Prostate gland (tissue), 2 donors: Measurements from ENCODE around the gene IFIH1. TPM values are rescaled to one million over a fixed set of nuclear protein-coding genes. Genes with fewer than 3 reads are reported as not detected.

ENCODE experiments used
- DNase-seq: peaks from one replicate; pipeline ENCODE4 v3.0.0-alpha.2; 2019; ENCODE audit warnings: low spot score
- H3K27ac ChIP-seq, 2 donors: fragments of 200-600 bp; sonication (generic); 2 replicates each; pipeline ENCODE4 v1.5.1; 2017 to 2019
- H3K27me3 ChIP-seq: fragments of 200-600 bp; sonication (generic); replicated peaks from 2 replicates; pipeline ENCODE4 v1.5.1; 2019; ENCODE audit not compliant: insufficient read depth
- H3K36me3 ChIP-seq, 2 donors: fragments of 200-600 bp; sonication (generic); 1 replicate in 1 of 2; 2 replicates in 1 of 2; pipeline versions ENCODE4 v1.5.1 to v1.8.1; 2017 to 2019
- H3K4me1 ChIP-seq: fragments of 200-600 bp; sonication (generic); replicated peaks from 2 replicates; pipeline ENCODE4 v1.5.1; 2019
- H3K4me3 ChIP-seq, 2 donors: fragments of 200-600 bp; sonication (generic); 2 replicates each; pipeline ENCODE4 v1.5.1; 2017 to 2019
- H3K9me3 ChIP-seq: fragments of 200-600 bp; sonication (generic); 2 replicates; pipeline ENCODE4 v1.5.1; 2017
- POLR2A ChIP-seq: fragments of 450-650 bp; IDR thresholded peaks from one replicate; pipeline ENCODE4 v1.6.1; 2016; ENCODE audit warnings: antibody characterized with exemption, mild to moderate bottlenecking
- POLR2AphosphoS5 ChIP-seq: sonication (generic); formaldehyde crosslinking; IDR thresholded peaks from one replicate; pipeline ENCODE4 v1.6.1; 2017; ENCODE audit warnings: antibody characterized with exemption
- WGBS: methylation state at CpG from one replicate; pipeline ENCODE4 v1.1.5; 2018; 5-methylcytosine and 5-hydroxymethylcytosine counted together
- intact Hi-C: fragments of 100-400 bp; cut with DNase I; formaldehyde crosslinking; loops from one replicate; pipeline ENCODE4 v1.14.2; 2022
- total RNA-seq, 2 donors: library from RNA; depleted of rRNA; stranded (reverse); fragments of >200 nt; gene quantifications; one replicate each; pipeline ENCODE4 v1.1.0, GENCODE V29; 2016
- TF ChIP-seq, protein P1 (sequence below), 4 experiments: fragments of 200-600 bp in 2 of 4; fragments of 450-650 bp in 2 of 4; sonication (generic) in 2 of 4; IDR thresholded peaks; 1 replicate in 3 of 4; 2 replicates in 1 of 4; pipeline ENCODE4 v1.5.1; 2016 to 2019; ENCODE audit warnings: antibody characterized with exemption in 4 of 4, mild to moderate bottlenecking in 2 of 4, moderate library complexity in 2 of 4

The IFIH1 gene
- total RNA-seq, 2 donors from 2014 or later: 13.1 to 14.7 TPM

DNA sequence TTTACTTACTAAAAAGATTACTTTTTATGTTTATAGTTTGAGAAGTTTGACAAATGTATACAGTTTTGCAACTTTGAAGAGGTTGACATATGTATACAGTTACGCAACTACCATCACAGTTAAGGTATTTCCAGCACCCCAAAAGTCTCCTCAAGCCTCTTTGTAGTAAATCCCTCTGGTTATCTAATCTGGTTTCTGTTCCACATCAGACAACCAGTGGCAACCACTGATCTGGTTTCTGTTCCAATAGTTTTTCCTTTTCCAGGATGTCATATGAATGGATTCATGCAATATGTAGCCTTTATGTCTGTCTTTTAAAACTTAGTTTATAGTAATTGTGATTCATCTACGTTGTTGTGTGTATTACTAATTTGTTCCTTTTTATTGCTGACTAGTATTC is 23.5 kb downstream of the IFIH1 start:
- Histone ChIP-seq H3K27me3 (no peaks in the 10 kb centered on the region), H3K4me1 (no peaks in the 10 kb centered on the region), H3K9me3 (no peaks in the 10 kb centered on the region), H3K4me3 (no peak overlapping the region), H3K27ac (no peak overlapping the region), H3K36me3 (no peaks in the 10 kb centered on the region)
- TF ChIP-seq, protein P1, sequence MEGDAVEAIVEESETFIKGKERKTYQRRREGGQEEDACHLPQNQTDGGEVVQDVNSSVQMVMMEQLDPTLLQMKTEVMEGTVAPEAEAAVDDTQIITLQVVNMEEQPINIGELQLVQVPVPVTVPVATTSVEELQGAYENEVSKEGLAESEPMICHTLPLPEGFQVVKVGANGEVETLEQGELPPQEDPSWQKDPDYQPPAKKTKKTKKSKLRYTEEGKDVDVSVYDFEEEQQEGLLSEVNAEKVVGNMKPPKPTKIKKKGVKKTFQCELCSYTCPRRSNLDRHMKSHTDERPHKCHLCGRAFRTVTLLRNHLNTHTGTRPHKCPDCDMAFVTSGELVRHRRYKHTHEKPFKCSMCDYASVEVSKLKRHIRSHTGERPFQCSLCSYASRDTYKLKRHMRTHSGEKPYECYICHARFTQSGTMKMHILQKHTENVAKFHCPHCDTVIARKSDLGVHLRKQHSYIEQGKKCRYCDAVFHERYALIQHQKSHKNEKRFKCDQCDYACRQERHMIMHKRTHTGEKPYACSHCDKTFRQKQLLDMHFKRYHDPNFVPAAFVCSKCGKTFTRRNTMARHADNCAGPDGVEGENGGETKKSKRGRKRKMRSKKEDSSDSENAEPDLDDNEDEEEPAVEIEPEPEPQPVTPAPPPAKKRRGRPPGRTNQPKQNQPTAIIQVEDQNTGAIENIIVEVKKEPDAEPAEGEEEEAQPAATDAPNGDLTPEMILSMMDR (IDR thresholded peaks at IDR 0.05): no peak
- no peak for TF ChIP-seq POLR2A
- TF ChIP-seq POLR2AphosphoS5: no peak
- DNase-seq: no peak
- intact Hi-C loops: loop anchor here (5.0 kb wide), 1 partner anchor 73 kb away; no protein-coding TSS in a partner anchor
- WGBS: 92% methylated on average over 2 of the region's 2 CpGs

DNA sequence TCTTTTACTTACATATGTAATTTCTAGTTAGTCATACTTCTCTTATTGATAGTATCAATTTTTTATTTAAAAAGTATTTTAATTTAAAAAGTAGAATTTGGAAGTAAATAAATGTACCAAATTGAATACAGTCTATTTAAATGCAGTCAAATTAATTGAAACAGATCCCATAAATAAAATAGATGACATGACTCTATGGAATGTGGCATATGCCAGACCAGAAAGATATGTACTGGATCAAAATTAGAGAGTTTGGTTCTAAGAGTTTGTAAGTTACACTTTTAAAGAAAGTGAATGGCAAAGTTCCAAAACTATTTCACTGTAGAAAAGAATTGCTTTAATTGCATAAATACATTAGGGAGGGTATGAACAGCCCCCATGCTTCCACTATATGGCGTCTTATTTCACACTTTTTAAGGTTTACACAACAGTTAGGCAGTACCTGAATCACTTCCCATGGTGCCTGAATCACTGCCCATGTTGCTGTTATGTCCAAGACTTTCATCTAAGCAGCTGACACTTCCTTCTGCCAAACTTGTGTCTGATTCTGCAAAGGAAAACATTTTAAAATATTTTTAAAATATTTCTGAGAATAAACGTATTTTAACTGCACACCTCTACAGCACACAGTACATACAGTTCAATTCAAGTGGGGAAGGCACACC is 25.2 kb downstream of the IFIH1 start:
- Histone ChIP-seq H3K27ac (no peak overlapping the region), H3K36me3 (peaks cover 0 to under 1% of the 10 kb centered on the region in 2 donors), H3K27me3 (no peaks in the 10 kb centered on the region), H3K4me3 (no peak overlapping the region), H3K9me3 (no peaks in the 10 kb centered on the region), H3K4me1 (no peaks in the 10 kb centered on the region)
- intact Hi-C loops: no loop called here
- TF ChIP-seq POLR2AphosphoS5 (no peak), POLR2A (no peak)
- TF ChIP-seq, protein P1 (IDR thresholded peaks at IDR 0.05): no peak
- no peak for DNase-seq
- 72% methylated on average over 2 of the region's 2 CpGs for WGBS

DNA sequence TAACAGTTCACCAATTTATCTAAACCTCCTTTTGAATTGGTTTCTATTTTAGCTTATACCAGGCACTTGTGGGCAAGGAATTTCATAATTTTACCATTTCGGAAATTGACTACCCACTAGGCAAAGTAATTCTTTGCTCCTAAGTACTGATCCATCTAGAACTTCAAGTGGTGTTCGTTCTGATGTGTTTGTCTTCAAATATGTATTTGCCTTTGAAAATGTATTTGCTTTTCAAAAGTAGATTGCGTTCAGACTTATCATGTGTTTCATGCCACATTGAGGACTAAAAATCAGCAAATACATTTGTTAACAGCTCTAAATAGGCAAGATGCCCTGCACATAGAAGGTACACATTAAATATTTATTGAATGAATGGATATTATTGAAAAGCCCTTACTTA is 26.7 kb downstream of the IFIH1 start:
- Histone ChIP-seq H3K9me3 (no peaks in the 10 kb centered on the region), H3K4me3 (no peak overlapping the region), H3K27me3 (no peaks in the 10 kb centered on the region), H3K36me3 (peaks cover 0 to 4% of the 10 kb centered on the region in 2 donors), H3K27ac (no peak overlapping the region), H3K4me1 (no peaks in the 10 kb centered on the region)
- no peak for DNase-seq
- intact Hi-C loops: no loop called here
- WGBS: 74% methylated on average over 3 of the region's 3 CpGs
- TF ChIP-seq, protein P1 (IDR thresholded peaks at IDR 0.05): no peak
- TF ChIP-seq POLR2A (no peak), POLR2AphosphoS5 (no peak)

DNA sequence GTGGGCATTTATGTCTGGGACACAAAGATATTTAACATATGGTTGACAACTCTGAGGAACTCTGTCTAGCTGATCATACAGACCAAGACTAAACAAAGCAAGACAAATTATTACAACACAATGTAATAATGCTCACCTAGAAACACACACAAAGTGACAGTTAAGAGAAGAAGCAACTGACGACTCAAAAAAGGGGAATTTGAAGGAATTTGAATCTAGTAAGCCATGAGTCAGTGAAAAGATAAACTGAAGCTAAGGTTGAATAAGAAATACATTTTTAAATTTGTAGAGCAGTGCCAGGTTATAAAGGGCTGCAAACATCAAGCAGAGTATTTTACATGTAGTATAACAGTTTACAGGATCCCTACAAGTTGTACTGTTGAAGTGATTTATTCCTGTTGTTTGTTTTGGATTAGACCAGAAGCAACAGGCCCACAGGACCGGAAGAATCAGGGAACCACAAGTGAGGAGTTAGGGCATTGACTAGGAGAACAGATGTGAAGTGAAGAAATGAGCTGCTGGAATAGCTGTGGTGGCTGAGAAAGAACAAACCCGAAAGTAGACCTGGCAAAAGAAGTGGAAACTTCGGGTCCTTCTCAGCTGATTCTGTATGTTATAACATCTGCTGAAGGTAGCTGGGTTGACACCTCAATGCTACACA is 35.6 kb downstream of the IFIH1 start:
- 59% methylated on average over 4 of the region's 4 CpGs for WGBS
- Histone ChIP-seq H3K27ac (no peak overlapping the region), H3K4me1 (no peaks in the 10 kb centered on the region), H3K27me3 (no peaks in the 10 kb centered on the region), H3K9me3 (no peaks in the 10 kb centered on the region), H3K4me3 (no peak overlapping the region), H3K36me3 (no peaks in the 10 kb centered on the region)
- TF ChIP-seq, protein P1 (IDR thresholded peaks at IDR 0.05): no peak
- no peak for TF ChIP-seq POLR2A
- no peak for TF ChIP-seq POLR2AphosphoS5
- DNase-seq: no peak
- intact Hi-C loops: no loop called here

DNA sequence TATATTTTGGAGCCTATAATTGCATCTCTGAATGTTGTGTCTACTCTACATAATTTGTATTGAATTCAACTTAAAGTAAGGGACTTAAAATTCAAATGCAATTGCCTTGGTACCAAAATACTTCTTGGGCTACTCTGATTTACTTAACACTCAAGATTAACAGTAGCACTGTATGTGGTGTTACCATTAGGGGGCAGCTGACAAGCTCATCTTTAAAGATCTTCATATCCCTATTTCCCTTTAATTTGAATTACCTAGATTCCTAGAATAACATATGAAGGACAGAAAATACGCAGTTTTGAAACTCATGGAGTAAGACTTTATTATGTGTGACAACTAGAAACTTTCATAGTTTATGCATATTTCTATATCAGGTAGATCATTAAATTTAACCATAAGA is 37.8 kb downstream of the IFIH1 start:
- no peaks in the 10 kb centered on the region for H3K27me3 ChIP-seq
- no peak overlapping the region for H3K27ac ChIP-seq
- H3K4me1 ChIP-seq: no peaks in the 10 kb centered on the region
- no peak for DNase-seq
- intact Hi-C loops: no loop called here
- H3K4me3 ChIP-seq: no peak overlapping the region
- WGBS: 96% methylated on average over 1 of the region's 1 CpG
- no peaks in the 10 kb centered on the region for H3K36me3 ChIP-seq
- TF ChIP-seq, protein P1 (IDR thresholded peaks at IDR 0.05): no peak
- TF ChIP-seq POLR2A: no peak
- TF ChIP-seq POLR2AphosphoS5: no peak
- no peaks in the 10 kb centered on the region for H3K9me3 ChIP-seq
